Measurements from ENCODE around the gene TMEM87B. TPM values are rescaled to one million over a fixed set of nuclear protein-coding genes. Genes with fewer than 3 reads are reported as not detected.

Gene TMEM87B
- total and polyA plus RNA-seq, 4 donors, result 11.2 to 26.4 (median 18.1) TPM

DNA sequence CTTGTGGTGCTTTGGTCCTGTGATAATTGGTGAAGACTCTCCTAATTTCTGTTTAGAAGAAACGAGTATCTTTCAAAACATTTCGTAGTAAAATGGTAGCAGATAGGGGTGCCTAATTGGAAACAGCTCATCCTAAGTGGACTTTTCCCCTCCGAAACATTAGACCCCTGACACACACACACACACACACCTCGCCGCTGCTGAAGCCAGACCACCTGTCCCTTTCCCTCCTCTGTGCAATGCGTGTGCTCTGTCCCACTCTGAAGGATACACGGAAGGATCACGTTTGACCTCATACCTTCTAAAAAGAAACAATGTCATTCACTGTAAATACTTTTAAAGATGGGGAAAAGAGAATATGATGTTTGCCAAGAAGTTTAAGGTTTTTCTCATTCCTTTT lies 36.2 kb upstream of the TMEM87B start:
- Histone ChIP-seq H3K36me3 (ENCODE audit: control insufficient read depth in 4 of 4, insufficient read depth in 4 of 4, low read length in 4 of 4) (peaks cover 0 to 6% (median 3%) of the 10 kb centered on the region in 4 donors), H3K9ac (ENCODE audit: insufficient read depth in 1 of 2, low read length in 2 of 2) (no peak overlapping the region), H3K4me3 (no peak overlapping the region), H3K27ac (ENCODE audit: low read depth in 1 of 2, low read length in 1 of 2) (no peak overlapping the region), H3K27me3 (ENCODE audit: control insufficient read depth in 3 of 3, insufficient read depth in 3 of 3, low read length in 2 of 3) (no peaks in the 10 kb centered on the region), H3K4me1 (ENCODE audit: control insufficient read depth in 5 of 5, insufficient read depth in 5 of 5, low read length in 5 of 5) (no peaks in the 10 kb centered on the region), H3K9me3 (ENCODE audit: control insufficient read depth in 4 of 4, insufficient read depth in 3 of 4, low read length in 3 of 4) (no peaks in the 10 kb centered on the region)
- no peak for ATAC-seq (ENCODE audit: insufficient read depth, low FRiP score)
- no peak for DNase-seq
- TF ChIP-seq, protein P1, sequence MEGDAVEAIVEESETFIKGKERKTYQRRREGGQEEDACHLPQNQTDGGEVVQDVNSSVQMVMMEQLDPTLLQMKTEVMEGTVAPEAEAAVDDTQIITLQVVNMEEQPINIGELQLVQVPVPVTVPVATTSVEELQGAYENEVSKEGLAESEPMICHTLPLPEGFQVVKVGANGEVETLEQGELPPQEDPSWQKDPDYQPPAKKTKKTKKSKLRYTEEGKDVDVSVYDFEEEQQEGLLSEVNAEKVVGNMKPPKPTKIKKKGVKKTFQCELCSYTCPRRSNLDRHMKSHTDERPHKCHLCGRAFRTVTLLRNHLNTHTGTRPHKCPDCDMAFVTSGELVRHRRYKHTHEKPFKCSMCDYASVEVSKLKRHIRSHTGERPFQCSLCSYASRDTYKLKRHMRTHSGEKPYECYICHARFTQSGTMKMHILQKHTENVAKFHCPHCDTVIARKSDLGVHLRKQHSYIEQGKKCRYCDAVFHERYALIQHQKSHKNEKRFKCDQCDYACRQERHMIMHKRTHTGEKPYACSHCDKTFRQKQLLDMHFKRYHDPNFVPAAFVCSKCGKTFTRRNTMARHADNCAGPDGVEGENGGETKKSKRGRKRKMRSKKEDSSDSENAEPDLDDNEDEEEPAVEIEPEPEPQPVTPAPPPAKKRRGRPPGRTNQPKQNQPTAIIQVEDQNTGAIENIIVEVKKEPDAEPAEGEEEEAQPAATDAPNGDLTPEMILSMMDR (IDR thresholded peaks at IDR 0.05; ENCODE audit: control extremely low read depth, extremely low read depth), result no peak
- 92 to 94% methylated on average over 8 of the region's 8 CpGs for WGBS, 2 donors

DNA sequence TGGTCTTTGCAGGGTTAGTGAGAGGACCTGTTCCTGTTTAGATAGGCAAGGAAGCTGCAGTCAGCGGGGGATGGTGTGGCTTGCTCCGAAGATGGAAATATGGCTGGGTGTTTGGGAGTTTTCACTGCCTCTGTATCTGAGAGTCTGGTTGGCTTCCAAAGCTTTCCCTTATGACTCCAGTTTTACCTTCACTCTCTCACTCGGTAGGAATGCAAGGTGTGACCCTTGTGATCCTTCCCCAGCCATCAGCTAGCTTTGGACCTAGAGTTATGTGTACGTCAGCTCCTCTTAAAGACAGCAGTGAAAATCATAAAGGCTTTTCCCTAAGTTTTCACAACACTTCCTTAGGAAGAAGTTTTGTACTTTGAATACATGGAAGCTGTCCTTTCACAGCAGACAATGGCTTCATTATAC lies 35.5 kb upstream of the TMEM87B start:
- H3K27me3 ChIP-seq (ENCODE audit: control insufficient read depth in 3 of 3, insufficient read depth in 3 of 3, low read length in 2 of 3), result no peaks in the 10 kb centered on the region
- WGBS, 2 donors, result 64 to 81% methylated on average over 4 of the region's 4 CpGs
- ATAC-seq (ENCODE audit: insufficient read depth, low FRiP score) (no peak), DNase-seq (no peak)
- no peaks in the 10 kb centered on the region for H3K9me3 ChIP-seq (ENCODE audit: control insufficient read depth in 4 of 4, insufficient read depth in 3 of 4, low read length in 3 of 4)
- TF ChIP-seq, protein P1 (IDR thresholded peaks at IDR 0.05; ENCODE audit: control extremely low read depth, extremely low read depth), result no peak
- H3K4me1 ChIP-seq (ENCODE audit: control insufficient read depth in 5 of 5, insufficient read depth in 5 of 5, low read length in 5 of 5), result no peaks in the 10 kb centered on the region
- H3K9ac ChIP-seq (ENCODE audit: insufficient read depth in 1 of 2, low read length in 2 of 2), result no peak overlapping the region
- no peak overlapping the region for H3K4me3 ChIP-seq
- H3K36me3 ChIP-seq (ENCODE audit: control insufficient read depth in 4 of 4, insufficient read depth in 4 of 4, low read length in 4 of 4), result peaks cover 0 to 6% (median 3%) of the 10 kb centered on the region in 4 donors
- no peak overlapping the region for H3K27ac ChIP-seq (ENCODE audit: low read depth in 1 of 2, low read length in 1 of 2)

DNA sequence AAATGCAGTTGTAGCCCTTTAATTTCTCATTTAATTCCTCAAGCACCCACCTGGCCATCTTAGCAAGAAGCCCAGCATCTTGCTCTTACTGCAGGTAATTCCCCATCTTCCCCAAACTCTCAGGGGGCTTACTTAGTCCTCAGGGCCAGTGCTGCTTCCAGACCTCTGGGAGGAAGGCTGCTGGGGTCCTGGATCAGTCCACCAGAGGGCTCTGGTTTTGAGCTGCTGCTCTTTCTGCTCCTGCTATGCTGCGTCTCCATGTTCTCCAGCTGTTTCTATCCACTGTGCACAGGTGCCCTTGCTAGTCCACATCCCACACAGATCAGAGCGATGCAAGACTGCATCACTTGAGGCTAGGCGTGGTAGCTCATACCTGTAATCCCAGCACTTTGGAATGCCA lies 34.5 kb upstream of the TMEM87B start:
- 96 to 97% methylated on average over 3 of the region's 3 CpGs for WGBS, 2 donors
- ATAC-seq (ENCODE audit: insufficient read depth, low FRiP score) (no peak), DNase-seq (no peak)
- peaks cover 0 to 6% (median 3%) of the 10 kb centered on the region in 4 donors for H3K36me3 ChIP-seq (ENCODE audit: control insufficient read depth in 4 of 4, insufficient read depth in 4 of 4, low read length in 4 of 4)
- H3K9ac ChIP-seq (ENCODE audit: insufficient read depth in 1 of 2, low read length in 2 of 2), result no peak overlapping the region
- H3K27ac ChIP-seq (ENCODE audit: low read depth in 1 of 2, low read length in 1 of 2), result no peak overlapping the region
- H3K4me3 ChIP-seq, result no peak overlapping the region
- no peaks in the 10 kb centered on the region for H3K27me3 ChIP-seq (ENCODE audit: control insufficient read depth in 3 of 3, insufficient read depth in 3 of 3, low read length in 2 of 3)
- no peaks in the 10 kb centered on the region for H3K9me3 ChIP-seq (ENCODE audit: control insufficient read depth in 4 of 4, insufficient read depth in 3 of 4, low read length in 3 of 4)
- no peaks in the 10 kb centered on the region for H3K4me1 ChIP-seq (ENCODE audit: control insufficient read depth in 5 of 5, insufficient read depth in 5 of 5, low read length in 5 of 5)
- TF ChIP-seq, protein P1 (IDR thresholded peaks at IDR 0.05; ENCODE audit: control extremely low read depth, extremely low read depth), result no peak

DNA sequence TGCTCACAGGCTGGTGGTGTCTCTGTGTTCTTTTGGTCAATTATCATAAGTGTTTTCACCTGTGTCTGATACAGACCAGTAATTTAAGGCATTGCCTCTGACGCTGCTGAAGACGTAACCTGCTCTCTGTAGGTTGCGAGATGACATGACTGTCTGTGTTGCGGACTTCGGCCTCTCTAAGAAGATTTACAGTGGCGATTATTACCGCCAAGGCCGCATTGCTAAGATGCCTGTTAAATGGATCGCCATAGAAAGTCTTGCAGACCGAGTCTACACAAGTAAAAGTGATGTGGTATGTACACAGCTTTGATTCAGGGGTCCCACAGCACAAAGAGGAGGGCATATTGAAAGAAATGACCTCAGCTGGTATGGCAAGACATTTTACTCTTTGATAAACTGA lies 33.8 kb upstream of the TMEM87B start:
- peaks cover 0 to under 1% (median 0%) of the 10 kb centered on the region in 5 donors for H3K4me1 ChIP-seq (ENCODE audit: control insufficient read depth in 5 of 5, insufficient read depth in 5 of 5, low read length in 5 of 5)
- peaks cover 0 to 6% (median 3%) of the 10 kb centered on the region in 4 donors for H3K36me3 ChIP-seq (ENCODE audit: control insufficient read depth in 4 of 4, insufficient read depth in 4 of 4, low read length in 4 of 4)
- no peak overlapping the region for H3K4me3 ChIP-seq
- TF ChIP-seq, protein P1 (IDR thresholded peaks at IDR 0.05; ENCODE audit: control extremely low read depth, extremely low read depth), result no peak
- DNase-seq (no peak), ATAC-seq (ENCODE audit: insufficient read depth, low FRiP score) (no peak)
- no peaks in the 10 kb centered on the region for H3K9me3 ChIP-seq (ENCODE audit: control insufficient read depth in 4 of 4, insufficient read depth in 3 of 4, low read length in 3 of 4)
- no peak overlapping the region for H3K27ac ChIP-seq (ENCODE audit: low read depth in 1 of 2, low read length in 1 of 2)
- no peaks in the 10 kb centered on the region for H3K27me3 ChIP-seq (ENCODE audit: control insufficient read depth in 3 of 3, insufficient read depth in 3 of 3, low read length in 2 of 3)
- 96 to 99% methylated on average over 10 of the region's 10 CpGs for whole genome bisulfite sequencing, 2 donors
- no peak overlapping the region for H3K9ac ChIP-seq (ENCODE audit: insufficient read depth in 1 of 2, low read length in 2 of 2)
